Nephron (organoid): ENCODE data around the gene CHST8.

Experiments
- H3K27ac Mint-ChIP-seq, 3 experiments: 2 replicates each; pipeline ENCODE4 v1.8.0; 2020; ENCODE audit warnings: mixed read lengths in 3 of 3, mild to moderate bottlenecking in 2 of 3, moderate library complexity in 1 of 3
- H3K27me3 Mint-ChIP-seq: 2 replicates; pipeline ENCODE4 v1.8.0; 2021; ENCODE audit warnings: low read depth, mild to moderate bottlenecking, moderate library complexity, mixed read lengths
- H3K36me3 Mint-ChIP-seq: 2 replicates; pipeline ENCODE4 v1.8.0; 2020; ENCODE audit warnings: low read depth, mixed read lengths
- H3K4me1 Mint-ChIP-seq: 2 replicates; pipeline ENCODE4 v1.8.0; 2020; ENCODE audit warnings: mixed read lengths
- H3K4me3 Mint-ChIP-seq, 3 experiments: 2 replicates each; pipeline ENCODE4 v1.8.0; 2020; ENCODE audit warnings: mild to moderate bottlenecking in 3 of 3, mixed read lengths in 3 of 3, moderate library complexity in 2 of 3
- H3K9me3 Mint-ChIP-seq: 2 replicates; pipeline ENCODE4 v1.8.0; 2020; ENCODE audit warnings: mixed read lengths
- CTCF ChIP-seq, 3 experiments: fragments of 200-600 bp; sonication (generic); IDR thresholded peaks; one replicate each; pipeline ENCODE4 v1.5.0; 2021; ENCODE audit warnings: antibody characterized with exemption in 3 of 3; ENCODE audit not compliant: unreplicated experiment in 3 of 3

CHST8 gene

DNA sequence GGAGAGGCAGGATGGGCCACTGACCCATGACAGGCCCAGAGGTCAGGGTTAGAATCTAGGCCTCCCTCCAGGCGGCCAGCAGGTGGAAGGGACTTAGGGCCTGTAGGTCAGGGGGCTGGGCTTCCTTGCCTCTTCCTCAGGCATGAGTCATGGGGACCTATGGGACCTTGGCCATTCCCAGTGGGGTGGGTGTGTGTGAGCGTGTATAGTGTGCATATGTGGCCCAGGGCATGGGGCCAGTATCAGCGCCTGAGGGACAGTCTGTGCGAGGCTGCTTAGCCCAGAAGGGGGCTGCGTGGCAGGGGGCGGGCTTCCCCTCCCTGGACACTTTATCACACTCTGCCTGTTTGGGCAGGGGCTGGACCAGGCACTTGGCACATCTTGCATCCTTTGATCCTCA, 188.2 kb downstream of the CHST8 start:
- H3K27ac Mint-ChIP-seq = no peak overlapping the region
- no peak for TF ChIP-seq CTCF (IDR thresholded peaks at IDR 0.05; ENCODE audit: unreplicated experiment in 3 of 3)
- no peak overlapping the region for H3K4me3 Mint-ChIP-seq
- H3K27me3 Mint-ChIP-seq = no peaks in the 10 kb centered on the region
- no peaks in the 10 kb centered on the region for H3K4me1 Mint-ChIP-seq
- no peaks in the 10 kb centered on the region for H3K9me3 Mint-ChIP-seq
- H3K36me3 Mint-ChIP-seq = peaks cover 65% of the 10 kb centered on the region

DNA sequence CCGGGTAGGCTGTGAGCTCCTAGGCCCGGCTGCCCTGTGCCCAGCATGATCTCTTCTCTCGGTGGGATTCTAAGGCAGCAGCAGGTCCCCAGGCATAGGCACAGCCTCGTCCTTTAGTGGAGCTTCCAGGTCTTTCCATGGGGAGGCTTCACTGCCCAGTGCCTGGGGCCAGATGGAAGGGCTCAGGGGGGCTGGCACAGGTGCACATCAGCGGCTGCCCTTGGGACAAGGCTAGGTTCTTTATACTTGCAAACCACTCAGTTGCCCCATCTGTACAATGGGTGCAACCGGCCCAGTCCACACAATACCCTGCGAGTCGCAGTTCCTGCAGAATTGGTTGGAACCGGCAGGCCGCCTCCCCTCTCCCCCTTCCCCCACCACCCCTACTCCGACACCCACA, 189.1 kb downstream of the CHST8 start:
- no peak for TF ChIP-seq CTCF (IDR thresholded peaks at IDR 0.05; ENCODE audit: unreplicated experiment in 3 of 3)
- H3K36me3 Mint-ChIP-seq = peaks cover 63% of the 10 kb centered on the region
- H3K9me3 Mint-ChIP-seq = no peaks in the 10 kb centered on the region
- H3K27me3 Mint-ChIP-seq = no peaks in the 10 kb centered on the region
- H3K4me3 Mint-ChIP-seq = no peak overlapping the region
- no peaks in the 10 kb centered on the region for H3K4me1 Mint-ChIP-seq
- H3K27ac Mint-ChIP-seq = no peak overlapping the region

GRCh38 chr19:33811246-33811645, 189.5 kb downstream of the CHST8 start:
- no peak overlapping the region for H3K27ac Mint-ChIP-seq
- peaks cover 59% of the 10 kb centered on the region for H3K36me3 Mint-ChIP-seq
- no peak overlapping the region for H3K4me3 Mint-ChIP-seq
- H3K27me3 Mint-ChIP-seq = no peaks in the 10 kb centered on the region
- no peaks in the 10 kb centered on the region for H3K9me3 Mint-ChIP-seq
- H3K4me1 Mint-ChIP-seq = no peaks in the 10 kb centered on the region
- no peak for TF ChIP-seq CTCF (IDR thresholded peaks at IDR 0.05; ENCODE audit: unreplicated experiment in 3 of 3)

- Mint-ChIP-seq H3K27ac (no peak overlapping the region), H3K4me3 (no peak overlapping the region), H3K4me1 (no peaks in the 10 kb centered on the region), H3K9me3 (no peaks in the 10 kb centered on the region), H3K27me3 (no peaks in the 10 kb centered on the region), H3K36me3 (peaks cover 55% of the 10 kb centered on the region)
- no peak for TF ChIP-seq CTCF (IDR thresholded peaks at IDR 0.05; ENCODE audit: unreplicated experiment in 3 of 3)
Measured at GRCh38 chr19:33811736-33812387, 190.1 kb downstream of the CHST8 start.

DNA sequence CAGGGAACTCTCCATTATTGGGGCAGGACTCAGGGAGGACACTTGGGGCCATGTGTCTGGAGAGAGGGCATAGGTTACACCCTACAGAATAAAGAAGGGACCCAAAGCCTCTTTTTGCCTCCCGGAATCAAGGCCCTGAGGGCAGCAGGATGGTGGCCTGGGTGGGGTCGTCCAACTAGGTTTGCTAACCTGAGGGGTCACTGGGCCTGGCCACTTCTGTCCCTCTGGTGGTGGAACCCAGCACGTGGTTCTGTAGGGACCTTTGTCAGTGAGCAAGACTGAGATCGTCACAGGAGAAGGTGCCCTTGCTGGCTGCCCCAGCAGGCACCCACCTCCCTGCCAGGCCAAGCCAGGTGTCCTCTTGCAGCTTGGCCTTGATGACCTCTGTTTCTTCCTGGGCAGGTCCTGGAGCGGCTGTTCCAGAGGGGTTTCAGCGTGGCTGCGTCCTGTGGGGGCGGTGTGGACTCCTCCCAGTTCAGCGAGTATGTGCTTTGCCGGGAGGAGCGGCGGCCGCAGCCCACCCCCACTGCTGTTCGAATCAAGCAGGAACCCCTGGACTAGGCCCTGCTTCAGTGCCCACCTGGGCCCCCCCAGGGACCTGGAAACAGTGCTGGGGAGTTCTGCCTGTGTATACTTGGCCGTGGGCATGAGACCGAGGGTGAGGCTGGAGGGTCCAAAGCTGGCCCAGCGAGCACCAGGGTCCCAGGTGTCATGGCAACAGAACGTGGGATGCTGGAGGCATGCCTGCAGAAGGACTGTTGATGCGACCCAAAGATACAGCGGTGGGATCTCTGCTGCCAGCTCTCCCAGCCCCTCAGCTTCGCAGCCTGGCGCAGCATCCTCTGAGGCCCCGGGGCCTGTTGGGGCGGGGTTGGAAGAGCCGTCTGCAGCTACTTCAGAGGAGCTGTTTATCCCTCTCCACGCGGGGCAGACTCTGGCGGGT, 190.9 kb downstream of the CHST8 start:
- no peak overlapping the region for H3K4me3 Mint-ChIP-seq
- no peak for TF ChIP-seq CTCF (IDR thresholded peaks at IDR 0.05; ENCODE audit: unreplicated experiment in 3 of 3)

More for the DNA sequence above, 190.9 kb downstream of the CHST8 start:
- Mint-ChIP-seq H3K4me1 (no peaks in the 10 kb centered on the region), H3K27me3 (no peaks in the 10 kb centered on the region), H3K27ac (no peak overlapping the region), H3K9me3 (no peaks in the 10 kb centered on the region), H3K36me3 (peaks cover 49% of the 10 kb centered on the region)
